H1 (cell line): ENCODE measurements around the gene AMHR2. TPM values are rescaled to one million over a fixed set of nuclear protein-coding genes. Genes with fewer than 3 reads are reported as not detected.

Experiments
- CTCF ChIA-PET: fragments of 300-600 bp; sonication (Branson Sonifier 250); formaldehyde crosslinking; loops from one replicate; lab custom pipeline; 2021; ENCODE audit not compliant: partially characterized antibody; lab: Charles Lee
- POLR2A ChIA-PET: fragments of 300-600 bp; sonication (Branson Sonifier 250); formaldehyde crosslinking; loops from one replicate; lab custom pipeline; 2021; ENCODE audit warnings: inconsistent platforms; ENCODE audit not compliant: partially characterized antibody; lab: Charles Lee
- DNase-seq, 2 experiments: peaks; one replicate each; pipeline versions ENCODE4 v3.0.0 to v3.0.0-alpha.2; 2010 to 2022; ENCODE audit warnings: low spot score in 2 of 2, low read depth in 1 of 2, mixed read lengths in 1 of 2
- FAIRE-seq: peaks from 2 replicates; lab custom pipeline; 2011; peaks lifted over from hg19 to GRCh38; lab: Jason Lieb, UNC
- H2AFZ ChIP-seq: 2 replicates; pipeline ENCODE4 v1.8.1; 2012; ENCODE audit warnings: low read length, inconsistent platforms
- H2AK5ac ChIP-seq: 2 replicates; pipeline ENCODE4 v1.6.1; 2013; ENCODE audit warnings: low read depth, low read length
- H2BK120ac ChIP-seq: replicated peaks from 2 replicates; pipeline ENCODE3; 2013; ENCODE audit warnings: low read depth, low read length, inconsistent platforms
- H2BK12ac ChIP-seq: 2 replicates; pipeline ENCODE4 v1.6.1; 2013; ENCODE audit warnings: low read depth, low read length
- H2BK15ac ChIP-seq: 2 replicates; pipeline ENCODE4 v1.6.1; 2013; ENCODE audit warnings: low read length
- H2BK20ac ChIP-seq: 2 replicates; pipeline ENCODE4 v1.6.1; 2013; ENCODE audit warnings: low read length
- H2BK5ac ChIP-seq: 2 replicates; pipeline ENCODE4 v1.6.1; 2013; ENCODE audit warnings: low read depth, low read length
- H3K14ac ChIP-seq: 2 replicates; pipeline ENCODE4 v1.6.1; 2013; ENCODE audit warnings: inconsistent platforms; ENCODE audit not compliant: insufficient read length
- H3K18ac ChIP-seq: 2 replicates; pipeline ENCODE4 v1.6.1; 2013; ENCODE audit warnings: low read length; ENCODE audit errors: extremely low read depth
- H3K23ac ChIP-seq: 2 replicates; pipeline ENCODE4 v1.6.1; 2013; ENCODE audit warnings: inconsistent platforms; ENCODE audit not compliant: insufficient read length
- H3K23me2 ChIP-seq: 2 replicates; pipeline ENCODE4 v1.6.1; 2013; ENCODE audit warnings: low read depth, low read length
- H3K27ac ChIP-seq: 2 replicates; pipeline ENCODE4 v1.6.1; 2011; ENCODE audit warnings: low read depth, low read length, inconsistent platforms
- H3K27me3 ChIP-seq, 4 experiments: replicated peaks in 1 of 4; 1 replicate in 1 of 4; 2 replicates in 3 of 4; pipeline versions ENCODE4 v1.6.1 to v1.8.1; 2011 to 2013; ENCODE audit warnings: low read length in 3 of 4, mild to moderate bottlenecking in 3 of 4, inconsistent platforms in 2 of 4, mixed read lengths in 2 of 4, moderate library complexity in 1 of 4; ENCODE audit not compliant: control insufficient read depth in 3 of 4, insufficient read depth in 3 of 4; ENCODE audit errors: extremely low read depth in 1 of 4
- H3K36me3 ChIP-seq, 4 experiments: 2 replicates each; pipeline versions ENCODE4 v1.6.1 to v1.8.1; 2011 to 2013; ENCODE audit warnings: mild to moderate bottlenecking in 4 of 4, low read length in 3 of 4, moderate library complexity in 2 of 4, control low read depth in 1 of 4, inconsistent platforms in 1 of 4; ENCODE audit not compliant: insufficient read depth in 4 of 4, control insufficient read depth in 2 of 4
- H3K4ac ChIP-seq: replicated peaks from 2 replicates; pipeline ENCODE3; 2013; ENCODE audit warnings: low read length, low read depth, mixed read lengths, inconsistent platforms; ENCODE audit not compliant: insufficient read length
- H3K4me1 ChIP-seq, 4 experiments: replicated peaks in 1 of 4; 1 replicate in 1 of 4; 2 replicates in 3 of 4; pipeline versions ENCODE4 v1.6.1 to v1.8.1; 2011 to 2013; ENCODE audit warnings: low read length in 3 of 4, inconsistent platforms in 2 of 4, mixed read lengths in 1 of 4; ENCODE audit not compliant: insufficient read depth in 4 of 4, control insufficient read depth in 3 of 4
- H3K4me2 ChIP-seq, 2 experiments: 2 replicates each; pipeline versions ENCODE4 v1.6.1 to v1.8.1; 2011 to 2013; ENCODE audit warnings: low read depth in 2 of 2, low read length in 2 of 2, control low read depth in 1 of 2, inconsistent platforms in 1 of 2, mild to moderate bottlenecking in 1 of 2; ENCODE audit not compliant: insufficient read depth in 1 of 2
- H3K4me3 ChIP-seq, 4 experiments: fragments of 200-600, 300-600 bp in 1 of 4; sonication (generic), shearing (Covaris generic), sonication (Bioruptor Twin) in 1 of 4; 2 replicates each; pipeline versions ENCODE4 v1.5.1 to v1.8.1; 2011 to 2016; ENCODE audit warnings: low read length in 4 of 4, low read depth in 3 of 4, control low read depth in 2 of 4, inconsistent platforms in 2 of 4, mild to moderate bottlenecking in 2 of 4, mixed read lengths in 1 of 4, moderate library complexity in 1 of 4; ENCODE audit not compliant: insufficient read depth in 2 of 4; ENCODE audit errors: extremely low read depth in 1 of 4
- H3K56ac ChIP-seq: replicated peaks from 2 replicates; pipeline ENCODE3; 2013; ENCODE audit warnings: low read depth, mild to moderate bottlenecking, mixed read lengths, low read length, inconsistent platforms; ENCODE audit not compliant: insufficient read length
- H3K79me1 ChIP-seq: 2 replicates; pipeline ENCODE4 v1.6.1; 2013; ENCODE audit warnings: low read depth, low read length, control low read depth
- H3K79me2 ChIP-seq, 2 experiments: 2 replicates each; pipeline versions ENCODE4 v1.6.1 to v1.8.1; 2012 to 2013; ENCODE audit warnings: low read length in 2 of 2, mild to moderate bottlenecking in 2 of 2, inconsistent platforms in 1 of 2; ENCODE audit not compliant: insufficient read depth in 2 of 2, control insufficient read depth in 1 of 2
- H3K9ac ChIP-seq, 4 experiments: replicated peaks in 1 of 4; 1 replicate in 1 of 4; 2 replicates in 3 of 4; pipeline versions ENCODE4 v1.6.1 to v1.8.1; 2011 to 2013; ENCODE audit warnings: low read depth in 3 of 4, low read length in 3 of 4, control low read depth in 2 of 4, mild to moderate bottlenecking in 2 of 4, moderate library complexity in 2 of 4, inconsistent platforms in 1 of 4; ENCODE audit errors: extremely low read depth in 1 of 4
- H3K9me3 ChIP-seq, 2 experiments: 2 replicates each; pipeline versions ENCODE4 v1.6.1 to v1.8.1; 2012 to 2013; ENCODE audit warnings: mild to moderate bottlenecking in 2 of 2, moderate library complexity in 2 of 2, control low read depth in 1 of 2, inconsistent platforms in 1 of 2, low read depth in 1 of 2, low read length in 1 of 2, mixed read lengths in 1 of 2; ENCODE audit not compliant: insufficient read depth in 2 of 2
- H4K20me1 ChIP-seq, 2 experiments: replicated peaks in 1 of 2; 2 replicates each; pipeline versions ENCODE3 to v1.8.1; 2011 to 2013; ENCODE audit warnings: inconsistent platforms in 2 of 2, low read length in 2 of 2, mild to moderate bottlenecking in 1 of 2; ENCODE audit not compliant: insufficient read depth in 2 of 2, control insufficient read depth in 1 of 2
- H4K5ac ChIP-seq: 2 replicates; pipeline ENCODE4 v1.6.1; 2013; ENCODE audit warnings: low read length, low read depth, mixed read lengths, inconsistent platforms; ENCODE audit not compliant: insufficient read length
- H4K8ac ChIP-seq: 2 replicates; pipeline ENCODE4 v1.8.0; 2013; ENCODE audit warnings: mild to moderate bottlenecking, moderate library complexity, low read length, inconsistent platforms; ENCODE audit not compliant: insufficient read depth; ENCODE audit errors: extremely low read depth
- H4K91ac ChIP-seq: replicated peaks from 2 replicates; pipeline ENCODE3; 2013; ENCODE audit warnings: low read length, mixed read lengths, inconsistent platforms; ENCODE audit not compliant: insufficient read length
- POLR2A ChIP-seq, 2 experiments: IDR thresholded peaks; 1 replicate in 1 of 2; 2 replicates in 1 of 2; pipeline ENCODE4 v1.6.1; 2011; ENCODE audit warnings: low read depth in 2 of 2, low read length in 2 of 2, mild to moderate bottlenecking in 2 of 2; ENCODE audit errors: control extremely low read depth in 1 of 2
- POLR2AphosphoS5 ChIP-seq: IDR thresholded peaks from 2 replicates; pipeline ENCODE4 v1.6.1; 2011; ENCODE audit warnings: low read depth, low read length
- SIX5 ChIP-seq: IDR thresholded peaks from 2 replicates; pipeline ENCODE4 v1.6.1; 2011; ENCODE audit warnings: mild to moderate bottlenecking, low read depth, low read length
- WGBS, 2 experiments: shearing (Covaris generic) in 1 of 2; methylation state at CpG; one replicate each; pipeline versions ENCODE4 v1.1.6 to v1.1.7; 2013 to 2015; ENCODE audit warnings: low lambda C conversion rate in 2 of 2, mixed read lengths in 2 of 2, inconsistent platforms in 1 of 2, low coverage in 1 of 2, missing lambda C conversion rate in 1 of 2; ENCODE audit not compliant: insufficient replicate concordance in 2 of 2, insufficient coverage in 1 of 2, insufficient read length in 1 of 2; ENCODE audit errors: extremely low coverage in 1 of 2, missing lambda C conversion rate in 1 of 2; 5-methylcytosine and 5-hydroxymethylcytosine counted together
- polyA plus RNA-seq, 7 experiments: library from polyadenylated mRNA; depleted of rRNA in 3 of 7; stranded (reverse) in 5 of 7; unstranded in 2 of 7; fragments of >200 nt in 5 of 7; fragments of 200-250 nt in 2 of 7; gene quantifications; 1 replicate in 5 of 7; 2 replicates in 1 of 7; 4 replicates in 1 of 7; pipeline versions ENCODE4 v1.2.1 to v1.2.3, GENCODE V29; 2011 to 2013; ENCODE audit warnings: missing spikeins in 2 of 7, mixed read lengths in 2 of 7
- total RNA-seq: library from RNA; stranded (reverse); fragmentation: NEBNext Ultra II Directional; extraction: Animal tissue kit (Norgen Biotek cat#: 25700); gene quantifications from 2 replicates; pipeline ENCODE4 v1.2.1, GENCODE V29; 2021

Gene AMHR2
- total and polyA plus RNA-seq, 2 of the 8 experiments (the other 6 are each of a cell fraction or from before 2014, with no cell fraction given) = 0.29 to 0.35 TPM

DNA sequence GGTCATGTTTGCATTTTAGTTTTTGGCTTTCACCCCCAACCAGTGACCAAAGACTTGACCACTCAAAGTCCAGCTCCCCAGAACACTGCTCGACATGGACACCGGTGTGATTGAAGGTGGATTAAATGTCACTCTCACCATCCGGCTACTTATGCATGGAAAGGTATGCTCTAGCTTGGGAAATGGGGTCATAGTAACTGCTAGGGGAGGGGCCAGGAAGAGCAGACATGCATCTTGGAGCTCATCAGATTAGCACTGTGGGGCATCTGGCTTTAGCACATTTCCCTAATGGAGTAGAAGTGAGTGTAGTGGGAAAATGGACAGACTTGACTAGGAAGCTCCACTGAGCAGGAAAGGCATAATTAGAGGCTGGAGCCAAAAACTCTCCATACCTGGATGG lies 31.1 kb downstream of the AMHR2 start:
- Histone ChIP-seq H3K79me2 (peaks cover 29 to 71% of the 10 kb centered on the region in 2 experiments), H4K20me1 (peaks cover 32% of the 10 kb centered on the region in 2 experiments)
- WGBS, 2 experiments = 94% methylated on average over 3 of the region's 3 CpGs; no CpG with 5 or more reads in 1 of the 2 experiments

More for the DNA sequence above, 31.1 kb downstream of the AMHR2 start:
- ChIA-PET CTCF (interaction anchor here (0.8 to 4.0 kb wide), 6 partner anchors 10 to 103 kb away, joined by 3 to 24 read pairs (median 6); no protein-coding TSS in a partner anchor), POLR2A (interaction anchor here (0.7 to 57.6 kb wide), 21 partner anchors 7 to 162 kb away, joined by 3 to 3397 read pairs (median 4); partner anchors contain the start of genes MAP3K12, NPFF and TARBP2)
- H3K4ac ChIP-seq = no peak overlapping the region
- no peaks in the 10 kb centered on the region for H3K9me3 ChIP-seq
- no peak overlapping the region for H3K27ac ChIP-seq
- H3K27me3 ChIP-seq = no peaks in the 10 kb centered on the region
- peak overlapping the region in 2 of 4 experiments; percentile 10 to 29; a peak in 2 of 7 replicates for H3K9ac ChIP-seq
- peak overlapping the region in 2 of 4 experiments; percentile 3 to 99; a peak in 3 of 8 replicates for H3K4me3 ChIP-seq
- H3K36me3 ChIP-seq = peaks cover 49 to 65% (median 56%) of the 10 kb centered on the region in 4 experiments
- H2BK12ac ChIP-seq = no peak overlapping the region
- H2BK15ac ChIP-seq = no peak overlapping the region
- H3K14ac ChIP-seq = no peak overlapping the region
- H2BK5ac ChIP-seq = no peak overlapping the region
- H3K56ac ChIP-seq = no peak overlapping the region
- H2BK120ac ChIP-seq = no peak overlapping the region
- FAIRE-seq (no peak), DNase-seq (no peak)
- peaks cover 0 to 8% (median 2%) of the 10 kb centered on the region in 4 experiments; a peak in 3 of 7 replicates for H3K4me1 ChIP-seq
- H4K91ac ChIP-seq = no peak overlapping the region
- H4K5ac ChIP-seq = no peak overlapping the region
- no peak overlapping the region for H3K18ac ChIP-seq
- TF ChIP-seq POLR2A (IDR thresholded peaks at IDR 0.05; ENCODE audit: control extremely low read depth in 1 of 2, low read depth in 2 of 2, low read length in 2 of 2) (peak in 1 of 2 experiments; percentile 61; a peak in 1 of 3 replicates), POLR2AphosphoS5 (peak; percentile 58; the same call in 1 of the 2 replicates), SIX5 (no peak)
- peak overlapping the region; percentile 14 to 81; a peak in 1 of 4 replicates for H3K4me2 ChIP-seq
- H3K23me2 ChIP-seq = peaks cover 7% of the 10 kb centered on the region
- no peak overlapping the region for H2AK5ac ChIP-seq
- H3K23ac ChIP-seq = no peak overlapping the region
- no peak overlapping the region for H2AFZ ChIP-seq
- H2BK20ac ChIP-seq = no peak overlapping the region
- peaks cover 7% of the 10 kb centered on the region; the same call in 1 of the 2 replicates for H3K79me1 ChIP-seq
- H4K8ac ChIP-seq = no peak overlapping the region
